Spleen (tissue), 11 donors: Measurements from ENCODE around the gene KIF6. TPM values are rescaled to one million over a fixed set of nuclear protein-coding genes. Genes with fewer than 3 reads are reported as not detected.

ENCODE experiments used
- DNase-seq: peaks from one replicate; pipeline ENCODE4 v3.0.0-alpha.2; 2020
- H3K27ac ChIP-seq, 8 donors: fragments of 200-600 bp; sonication (generic) in 7 of 8; 1 replicate in 4 of 8; 2 replicates in 4 of 8; pipeline versions ENCODE4 v1.5.0 to v1.8.0; 2016 to 2021; ENCODE audit warnings: inconsistent platforms in 4 of 8, mild to moderate bottlenecking in 4 of 8, moderate library complexity in 1 of 8
- H3K27me3 ChIP-seq, 7 donors: fragments of 200-600 bp; sonication (generic) in 6 of 7; replicated peaks in 1 of 7; 1 replicate in 4 of 7; 2 replicates in 3 of 7; pipeline versions ENCODE4 v1.5.0 to v1.8.0; 2016 to 2021; ENCODE audit warnings: inconsistent platforms in 3 of 7, mild to moderate bottlenecking in 1 of 7
- H3K36me3 ChIP-seq, 6 donors: fragments of 200-600 bp; sonication (generic) in 5 of 6; 1 replicate in 4 of 6; 2 replicates in 2 of 6; pipeline versions ENCODE4 v1.5.0 to v1.8.0; 2016 to 2021; ENCODE audit warnings: inconsistent platforms in 2 of 6
- H3K4me1 ChIP-seq, 6 donors: fragments of 200-600 bp; sonication (generic) in 5 of 6; 1 replicate in 3 of 6; 2 replicates in 3 of 6; pipeline versions ENCODE4 v1.5.0 to v1.8.0; 2016 to 2021; ENCODE audit warnings: inconsistent platforms in 3 of 6
- H3K4me3 ChIP-seq, 8 donors: fragments of 200-600 bp; sonication (generic) in 7 of 8; 1 replicate in 4 of 8; 2 replicates in 4 of 8; pipeline versions ENCODE4 v1.5.0 to v1.8.0; 2016 to 2021; ENCODE audit warnings: inconsistent platforms in 4 of 8, mild to moderate bottlenecking in 4 of 8, moderate library complexity in 2 of 8
- H3K9me3 ChIP-seq, 8 donors: fragments of 200-600 bp; sonication (generic) in 7 of 8; 1 replicate in 4 of 8; 2 replicates in 4 of 8; pipeline versions ENCODE4 v1.5.0 to v1.8.0; 2016 to 2021; ENCODE audit warnings: inconsistent platforms in 4 of 8
- CTCF ChIP-seq, 11 experiments: fragments of 200-600 bp in 7 of 11; fragments of 450-650 bp in 4 of 11; sonication (generic) in 4 of 11; IDR thresholded peaks in 8 of 11; conservative IDR thresholded peaks in 3 of 11; 1 replicate in 7 of 11; 2 replicates in 4 of 11; pipeline versions ENCODE4 v1.4.0 to v1.8.0; 2016 to 2021; ENCODE audit warnings: antibody characterized with exemption in 11 of 11, inconsistent platforms in 4 of 11, mild to moderate bottlenecking in 1 of 11
- POLR2A ChIP-seq, 3 donors: fragments of 450-650 bp; IDR thresholded peaks; one replicate each; pipeline ENCODE4 v1.5.1; 2017; ENCODE audit warnings: antibody characterized with exemption in 3 of 3, mild to moderate bottlenecking in 1 of 3
- POLR2AphosphoS5 ChIP-seq, 3 donors: sonication (generic); formaldehyde crosslinking; IDR thresholded peaks; one replicate each; pipeline ENCODE4 v1.5.1; 2017; ENCODE audit warnings: antibody characterized with exemption in 3 of 3
- WGBS, 5 donors: extraction: QIAGEN DNeasy Blood & Tissue Kit in 3 of 5; methylation state at CpG; one replicate each; pipeline versions ENCODE4 v1.1.5 to v1.1.7; 2013 to 2018; 5-methylcytosine and 5-hydroxymethylcytosine counted together
- intact Hi-C: fragments of 100-400 bp; cut with DNase I; formaldehyde crosslinking; loops from one replicate; pipeline ENCODE4 v1.15.0; 2023; ENCODE audit warnings: low total_unique reads
- polyA plus RNA-seq, 3 donors: library from polyadenylated mRNA; stranded (reverse); fragments of 200-250 nt; gene quantifications; one replicate each; pipeline ENCODE4 v1.2.1, GENCODE V29; 2013
- total RNA-seq, 7 donors: library from RNA; depleted of rRNA in 3 of 7; stranded (reverse); fragments of >200 nt in 3 of 7; fragmentation: NEBNext Ultra II Directional in 4 of 7; extraction: Animal tissue kit (Norgen Biotek cat#: 25700) in 4 of 7; gene quantifications; one replicate each; pipeline versions ENCODE4 v1.1.0 to v1.2.1, GENCODE V29; 2016 to 2021
- donor health status: healthy with polysubstance abuse.
- donor health status: DM: no; HTN: no; CAD: no; lungs with moderate emphysema.
- donor health status: DM: no; HTN: no; CAD: no.
- donor health status: Bipolar disorder and iron deficiency.
- donor health status: healthy.
- donor health status: DM: no; HTN: no; CAD: no.
- donor health status: DM: yes; HTN: yes; CAD: no.

The KIF6 gene
- total and polyA plus RNA-seq, 10 donors = 0.10 to 0.75 (median 0.24) TPM; not detected in 3

- Histone ChIP-seq H3K4me1 (peaks cover 0 to 6% (median 0%) of the 10 kb centered on the region in 6 donors), H3K36me3 (no peaks in the 10 kb centered on the region), H3K27ac (no peak overlapping the region), H3K27me3 (peaks cover 0 to 23% (median 0%) of the 10 kb centered on the region in 7 donors), H3K9me3 (no peaks in the 10 kb centered on the region), H3K4me3 (no peak overlapping the region)
- TF ChIP-seq POLR2AphosphoS5 (IDR thresholded peaks at IDR 0.05) (no peak), POLR2A (IDR thresholded peaks at IDR 0.05) (no peak), CTCF (IDR thresholded peaks at IDR 0.05 in 8 of 11, conservative IDR thresholded peaks at IDR 0.05 in 3 of 11) (no peak)
- intact Hi-C loops = no loop called here
- no peak for DNase-seq
- 69 to 80% (median 76%) methylated on average over 5 of the region's 5 CpGs for WGBS, 5 donors
These were observed 397.7 kb downstream of the KIF6 start for GRCh38 chr6:39327507-39327906.

GRCh38 chr6:39322306-39322850 lies 402.8 kb downstream of the KIF6 start, which contains the start of gene KCNK16:
KCNK16 (minus strand) TSS chr6:39322702; CDS start chr6:39322540, 162 bp downstream.
- intact Hi-C loops = no loop called here
- peaks cover 0 to 19% (median 0%) of the 10 kb centered on the region in 7 donors for H3K27me3 ChIP-seq
- no peaks in the 10 kb centered on the region for H3K9me3 ChIP-seq
- DNase-seq = no peak
- no peak for TF ChIP-seq POLR2AphosphoS5 (IDR thresholded peaks at IDR 0.05)
- no peak for TF ChIP-seq POLR2A (IDR thresholded peaks at IDR 0.05)
- no peak for TF ChIP-seq CTCF (IDR thresholded peaks at IDR 0.05 in 8 of 11, conservative IDR thresholded peaks at IDR 0.05 in 3 of 11)
- no peaks in the 10 kb centered on the region for H3K36me3 ChIP-seq
- H3K4me1 ChIP-seq = peaks cover 0 to 8% (median 0%) of the 10 kb centered on the region in 6 donors
- H3K27ac ChIP-seq = no peak within 1 kb of the TSS
- H3K4me3 ChIP-seq = no peak within 1 kb of the TSS
- WGBS, 5 donors = 75 to 91% (median 83%) methylated on average over 6 to 11 of the region's 11 CpGs

- H3K27me3 ChIP-seq = peaks cover 0 to 17% (median 0%) of the 10 kb centered on the region in 7 donors
- no peaks in the 10 kb centered on the region for H3K36me3 ChIP-seq
- no peak overlapping the region for H3K4me3 ChIP-seq
- DNase-seq = no peak
- intact Hi-C loops = no loop called here
- H3K4me1 ChIP-seq = peaks cover 0 to 8% (median 0%) of the 10 kb centered on the region in 6 donors
- WGBS, 5 donors = 14 to 36% (median 27%) methylated on average over 5 of the region's 5 CpGs
- TF ChIP-seq POLR2AphosphoS5 (IDR thresholded peaks at IDR 0.05) (no peak), POLR2A (IDR thresholded peaks at IDR 0.05) (no peak), CTCF (IDR thresholded peaks at IDR 0.05 in 8 of 11, conservative IDR thresholded peaks at IDR 0.05 in 3 of 11) (no peak)
- no peaks in the 10 kb centered on the region for H3K9me3 ChIP-seq
- no peak overlapping the region for H3K27ac ChIP-seq
These were observed 403.4 kb downstream of the KIF6 start for GRCh38 chr6:39321761-39322160.

- Histone ChIP-seq H3K9me3 (no peaks in the 10 kb centered on the region), H3K4me1 (peaks cover 0 to 8% (median 0%) of the 10 kb centered on the region in 6 donors), H3K27ac (no peak overlapping the region), H3K4me3 (no peak overlapping the region), H3K27me3 (peaks cover 0 to 20% (median 0%) of the 10 kb centered on the region in 7 donors), H3K36me3 (no peaks in the 10 kb centered on the region)
- no peak for TF ChIP-seq POLR2AphosphoS5 (IDR thresholded peaks at IDR 0.05)
- no peak for TF ChIP-seq POLR2A (IDR thresholded peaks at IDR 0.05)
- TF ChIP-seq CTCF (IDR thresholded peaks at IDR 0.05 in 8 of 11, conservative IDR thresholded peaks at IDR 0.05 in 3 of 11) = no peak
- WGBS, 5 donors = 38 to 51% (median 44%) methylated on average over 9 to 10 of the region's 10 CpGs
- no peak for DNase-seq
- intact Hi-C loops = no loop called here
These were observed 404.7 kb downstream of the KIF6 start for GRCh38 chr6:39320363-39320984.
